SK-N-SH treated with all-trans-retinoic acid at 6 μM for 48 hours (cell line): ENCODE results near the gene CACNA2D4.

ENCODE experiments used
- ATAC-seq: fragments of 200-7000 bp; cut with Tn5 transposase; 3 replicates; pipeline ENCODE4 v1.9.1; 2020; ENCODE audit warnings: mild to moderate bottlenecking, moderate library complexity
- ARNTL ChIP-seq: fragments of 450-650 bp; formaldehyde crosslinking; IDR thresholded peaks from 2 replicates; pipeline ENCODE4 v1.5.0; 2020; ENCODE audit warnings: low read depth, mild to moderate bottlenecking, moderate library complexity, borderline replicate concordance
- BACH2 ChIP-seq: fragments of 250-450 bp; sonication (Bioruptor Pico); IDR thresholded peaks from 2 replicates; pipeline ENCODE4 v1.9.0; 2021; ENCODE audit warnings: mild to moderate bottlenecking, borderline replicate concordance
- CREB5 ChIP-seq: fragments of 250-450 bp; sonication (Bioruptor Pico); IDR thresholded peaks from 2 replicates; pipeline ENCODE4 v1.5.1; 2020; ENCODE audit warnings: low read depth, mild to moderate bottlenecking, moderate library complexity
- CSDC2 ChIP-seq: fragments of 250-450 bp; sonication (Bioruptor Pico); IDR thresholded peaks from 2 replicates; pipeline ENCODE4 v1.5.0; 2020; ENCODE audit warnings: mild to moderate bottlenecking, moderate library complexity
- CSRNP3 ChIP-seq: fragments of 250-450 bp; sonication (Bioruptor Pico); IDR thresholded peaks from 2 replicates; pipeline ENCODE4 v1.5.1; 2021; ENCODE audit warnings: mild to moderate bottlenecking, moderate library complexity
- ESRRG ChIP-seq: fragments of 250-450 bp; sonication (Bioruptor Pico); IDR thresholded peaks from 2 replicates; pipeline ENCODE4 v1.6.1; 2021; ENCODE audit warnings: mild to moderate bottlenecking
- GLIS3 ChIP-seq: fragments of 250-450 bp; sonication (Bioruptor Pico); IDR thresholded peaks from 2 replicates; pipeline ENCODE4 v1.5.0; 2020; ENCODE audit warnings: mild to moderate bottlenecking, moderate library complexity
- ISL1 ChIP-seq: fragments of 250-450 bp; sonication (Bioruptor Pico); IDR thresholded peaks from 2 replicates; pipeline ENCODE4 v2.1.2; 2022; ENCODE audit warnings: mild to moderate bottlenecking, moderate library complexity
- OSR1 ChIP-seq: fragments of 250-450 bp; sonication (Bioruptor Pico); IDR thresholded peaks from 2 replicates; pipeline ENCODE4 v1.8.0; 2022; ENCODE audit warnings: moderate library complexity, mild to moderate bottlenecking, inconsistent platforms
- PATZ1 ChIP-seq: fragments of 250-450 bp; sonication (Bioruptor Pico); IDR thresholded peaks from 2 replicates; pipeline ENCODE4 v1.8.0; 2020; ENCODE audit warnings: mild to moderate bottlenecking, moderate library complexity, borderline replicate concordance
- POU6F1 ChIP-seq: fragments of 250-450 bp; sonication (Bioruptor Pico); IDR thresholded peaks from 2 replicates; pipeline ENCODE4 v1.8.0; 2021; ENCODE audit warnings: low read depth, mild to moderate bottlenecking, moderate library complexity, borderline replicate concordance
- PPARA ChIP-seq: fragments of 250-450 bp; sonication (Bioruptor Pico); IDR thresholded peaks from 2 replicates; pipeline ENCODE4 v1.5.0; 2020; ENCODE audit warnings: mild to moderate bottlenecking, borderline replicate concordance
- RARB ChIP-seq: fragments of 250-450 bp; sonication (Bioruptor Pico); IDR thresholded peaks from 2 replicates; pipeline ENCODE4 v1.8.0; 2021; ENCODE audit warnings: mild to moderate bottlenecking, moderate library complexity
- SNAI2 ChIP-seq: fragments of 250-450 bp; sonication (Bioruptor Pico); IDR thresholded peaks from 2 replicates; pipeline ENCODE4 v1.5.0; 2020; ENCODE audit warnings: mild to moderate bottlenecking, moderate library complexity
- TCF4 ChIP-seq: fragments of 250-450 bp; sonication (Bioruptor Pico); IDR thresholded peaks from 2 replicates; pipeline ENCODE4 v1.8.0; 2021; ENCODE audit warnings: mild to moderate bottlenecking, moderate library complexity, borderline replicate concordance
- TOX ChIP-seq: fragments of 250-450 bp; sonication (Bioruptor Pico); IDR thresholded peaks from 2 replicates; pipeline ENCODE4 v1.8.0; 2021; ENCODE audit warnings: mild to moderate bottlenecking, moderate library complexity, borderline replicate concordance
- ZC3H10 ChIP-seq: fragments of 250-450 bp; sonication (Bioruptor Pico); IDR thresholded peaks from 2 replicates; pipeline ENCODE4 v1.5.1; 2021; ENCODE audit warnings: mild to moderate bottlenecking, moderate library complexity
- ZFP30 ChIP-seq: fragments of 450-650 bp; formaldehyde crosslinking; IDR thresholded peaks from 2 replicates; pipeline ENCODE4 v1.5.0; 2022; ENCODE audit warnings: mild to moderate bottlenecking, moderate library complexity
- ZNF565 ChIP-seq: fragments of 450-650 bp; formaldehyde crosslinking; conservative IDR thresholded peaks from 2 replicates; pipeline ENCODE4 v1.5.0; 2020; ENCODE audit warnings: low read depth, mild to moderate bottlenecking, moderate library complexity
- ZNF70 ChIP-seq: fragments of 450-650 bp; formaldehyde crosslinking; IDR thresholded peaks from 2 replicates; pipeline ENCODE4 v1.5.0; 2020; ENCODE audit warnings: mild to moderate bottlenecking, moderate library complexity
- ZNF8 ChIP-seq: fragments of 450-650 bp; formaldehyde crosslinking; IDR thresholded peaks from 2 replicates; pipeline ENCODE4 v1.5.0; 2020; ENCODE audit warnings: mild to moderate bottlenecking, moderate library complexity

The CACNA2D4 gene

GRCh38 chr12:1882850-1883470 lies 35.5 kb downstream of the CACNA2D4 start:
- no peak for ATAC-seq
- no peak for TF ChIP-seq ZNF565

- ATAC-seq = no peak
- TF ChIP-seq ISL1 (CRISPR knock-in tag) (no peak), ARNTL (CRISPR knock-in tag) (no peak), ZNF565 (no peak), CSDC2 (CRISPR knock-in tag) (no peak), PPARA (CRISPR knock-in tag) (no peak), OSR1 (CRISPR knock-in tag) (no peak), CSRNP3 (CRISPR knock-in tag) (no peak), TOX (no peak), ZNF70 (CRISPR knock-in tag) (no peak), RARB (CRISPR knock-in tag) (no peak), ZNF8 (no peak), POU6F1 (CRISPR knock-in tag) (no peak), ESRRG (no peak), ZFP30 (no peak), PATZ1 (CRISPR knock-in tag) (no peak), BACH2 (no peak), GLIS3 (CRISPR knock-in tag) (no peak), SNAI2 (CRISPR knock-in tag) (no peak), ZC3H10 (CRISPR knock-in tag) (no peak), TCF4 (CRISPR knock-in tag) (no peak)
Observed at GRCh38 chr12:1882405-1882804, 36.0 kb downstream of the CACNA2D4 start.

- no peak for ATAC-seq
- TF ChIP-seq BACH2 (no peak), PPARA (CRISPR knock-in tag) (no peak), CREB5 (CRISPR knock-in tag) (no peak), ZNF8 (no peak), ZC3H10 (CRISPR knock-in tag) (no peak), TCF4 (CRISPR knock-in tag) (no peak), TOX (no peak), CSRNP3 (CRISPR knock-in tag) (no peak), SNAI2 (CRISPR knock-in tag) (no peak), POU6F1 (CRISPR knock-in tag) (no peak), GLIS3 (CRISPR knock-in tag) (no peak), OSR1 (CRISPR knock-in tag) (no peak), ZFP30 (no peak)
Observed at GRCh38 chr12:1881936-1882335, 36.5 kb downstream of the CACNA2D4 start.
